Aorta (tissue), 5 donors: ENCODE data around the gene VMO1. TPM values are rescaled to one million over a fixed set of nuclear protein-coding genes. Genes with fewer than 3 reads are reported as not detected.
A peak's percentile ranks its signal among the peaks of the same experiment; 100 is the strongest.

ENCODE experiments used
- ATAC-seq: fragments of 200-7000 bp; cut with Tn5 transposase; one replicate; pipeline ENCODE4 v1.9.1; 2022; ENCODE audit warnings: moderate library complexity; ENCODE audit not compliant: low FRiP score
- DNase-seq, 2 donors: peaks; one replicate each; pipeline ENCODE4 v3.0.0-alpha.2; 2020
- H3K27ac ChIP-seq, 2 donors: one replicate each; pipeline ENCODE4 v1.5.1; 2013; ENCODE audit warnings: low read length in 2 of 2, mild to moderate bottlenecking in 2 of 2, moderate library complexity in 2 of 2, control low read depth in 1 of 2, inconsistent platforms in 1 of 2, low read depth in 1 of 2
- H3K27me3 ChIP-seq, 2 donors: one replicate each; pipeline ENCODE4 v1.6.1; 2013; ENCODE audit warnings: control low read depth in 1 of 2, low read length in 1 of 2, mild to moderate bottlenecking in 1 of 2, moderate library complexity in 1 of 2; ENCODE audit not compliant: insufficient read depth in 2 of 2, control insufficient read depth in 1 of 2
- H3K36me3 ChIP-seq, 2 donors: one replicate each; pipeline ENCODE4 v1.6.1; 2013; ENCODE audit warnings: control low read depth in 1 of 2, low read length in 1 of 2, mild to moderate bottlenecking in 1 of 2; ENCODE audit not compliant: insufficient read depth in 2 of 2, control insufficient read depth in 1 of 2
- H3K4me1 ChIP-seq, 2 donors: one replicate each; pipeline ENCODE4 v1.6.1; 2013; ENCODE audit warnings: low read length in 2 of 2, control low read depth in 1 of 2, mild to moderate bottlenecking in 1 of 2, moderate library complexity in 1 of 2; ENCODE audit not compliant: insufficient read depth in 2 of 2, control insufficient read depth in 1 of 2
- H3K4me3 ChIP-seq, 2 donors: one replicate each; pipeline ENCODE4 v1.5.1; 2013; ENCODE audit warnings: low read length in 2 of 2, control low read depth in 1 of 2, mild to moderate bottlenecking in 1 of 2
- H3K9me3 ChIP-seq: one replicate; pipeline ENCODE4 v1.6.1; 2013; ENCODE audit warnings: mild to moderate bottlenecking, low read length; ENCODE audit not compliant: control insufficient read depth
- WGBS, 2 donors: extraction: QIAGEN DNeasy Blood & Tissue Kit; methylation state at CpG; one replicate each; pipeline ENCODE4 v1.1.7; 2013; 5-methylcytosine and 5-hydroxymethylcytosine counted together
- intact Hi-C, 2 donors: fragments of 100-400 bp; cut with DNase I; formaldehyde crosslinking; loops; one replicate each; pipeline versions ENCODE4 v1.14.2 to v1.15.0; 2022
- polyA plus RNA-seq, 2 donors: library from polyadenylated mRNA; stranded (reverse); fragments of 200-250 nt; gene quantifications; one replicate each; pipeline ENCODE4 v1.2.3, GENCODE V29; 2013
- total RNA-seq, 2 donors: library from RNA; stranded (reverse); fragmentation: NEBNext Ultra II Directional; extraction: Animal tissue kit (Norgen Biotek cat#: 25700); gene quantifications; one replicate each; pipeline ENCODE4 v1.2.1, GENCODE V29; 2021
- donor health status: healthy with polysubstance abuse.
- donor health status: Bipolar disorder and iron deficiency.
- donor health status: DM: no; HTN: no; CAD: no.
- donor health status: DM: no; HTN: no; CAD: no.
- donor health status: DM: yes; HTN: yes; CAD: no.

The VMO1 gene
- total and polyA plus RNA-seq, 4 donors = 1.5 to 19.3 (median 11.1) TPM

- Histone ChIP-seq H3K9me3 (no peaks in the 10 kb centered on the region), H3K27me3 (no peaks in the 10 kb centered on the region), H3K4me3 (peak overlapping the region; percentile 50 to 80), H3K4me1 (no peaks in the 10 kb centered on the region), H3K27ac (peak overlapping the region in 1 of 2 donors; percentile 93), H3K36me3 (no peaks in the 10 kb centered on the region)
- intact Hi-C loops = loop anchor here (2.0 to 10.0 kb wide), 3 partner anchors 55 to 99 kb away; partner anchors contain the start of genes MED11 (in 2 of the 2), CXCL16 (in 1 of the 2) and ZMYND15 (in 1 of the 2)
- ATAC-seq (no peak), DNase-seq (no peak)
- WGBS, 2 donors = 0% methylated on average over 18 to 25 of the region's 25 CpGs
Measured at GRCh38 chr17:4789701-4789950, 3.5 kb upstream of the VMO1 start.

- H3K27ac ChIP-seq = peak within 1 kb of the TSS in 1 of 2 donors; percentile 93
- H3K4me1 ChIP-seq = no peaks in the 10 kb centered on the region
- ATAC-seq = no peak
- no peaks in the 10 kb centered on the region for H3K9me3 ChIP-seq
- H3K36me3 ChIP-seq = no peaks in the 10 kb centered on the region
- WGBS, 2 donors = 38 to 41% methylated on average over 62 of the region's 62 CpGs
- intact Hi-C loops = loop anchor here (2.0 to 10.0 kb wide), 3 partner anchors 54 to 100 kb away; partner anchors contain the start of genes MED11 (in 2 of the 2), CXCL16 (in 1 of the 2) and ZMYND15 (in 1 of the 2)
- DNase-seq = no peak
- no peaks in the 10 kb centered on the region for H3K27me3 ChIP-seq
- peak within 1 kb of the TSS; percentile 50 to 80 for H3K4me3 ChIP-seq
Measured at GRCh38 chr17:4788807-4789700, 2.9 kb upstream of the VMO1 start, which contains the start of gene GLTPD2. GLTPD2 (plus strand) TSS chr17:4788964; CDS start chr17:4789012, 48 bp downstream.

- Histone ChIP-seq H3K27me3 (no peaks in the 10 kb centered on the region), H3K4me1 (no peaks in the 10 kb centered on the region), H3K27ac (no peak overlapping the region), H3K4me3 (no peak overlapping the region), H3K9me3 (no peaks in the 10 kb centered on the region), H3K36me3 (no peaks in the 10 kb centered on the region)
- ATAC-seq (no peak), DNase-seq (no peak)
- intact Hi-C loops = loop anchor here (2.0 to 10.0 kb wide), 3 partner anchors 53 to 101 kb away; partner anchors contain the start of genes MED11 (in 2 of the 2), CXCL16 (in 1 of the 2) and ZMYND15 (in 1 of the 2)
- WGBS, 2 donors = 87 to 92% methylated on average over 14 of the region's 14 CpGs
Measured at GRCh38 chr17:4788159-4788806, 2.1 kb upstream of the VMO1 start.

GRCh38 chr17:4786516-4786915, 352 bp upstream of the VMO1 start:
- DNase-seq (no peak), ATAC-seq (no peak)
- Histone ChIP-seq H3K4me1 (no peaks in the 10 kb centered on the region), H3K36me3 (no peaks in the 10 kb centered on the region), H3K9me3 (no peaks in the 10 kb centered on the region), H3K27me3 (no peaks in the 10 kb centered on the region), H3K27ac (no peak overlapping the region), H3K4me3 (no peak overlapping the region)
- WGBS, 2 donors = 4 to 7% methylated on average over 6 of the region's 6 CpGs
- intact Hi-C loops = loop anchor here (2.0 to 10.0 kb wide), 3 partner anchors 52 to 102 kb away; partner anchors contain the start of genes MED11 (in 2 of the 2), CXCL16 (in 1 of the 2) and ZMYND15 (in 1 of the 2)

- intact Hi-C loops = loop anchor here (2.0 to 10.0 kb wide), 3 partner anchors 51 to 103 kb away; partner anchors contain the start of genes MED11 (in 2 of the 2), CXCL16 (in 1 of the 2) and ZMYND15 (in 1 of the 2)
Measured at GRCh38 chr17:4785311-4786105, 656 bp downstream of the VMO1 start.

GRCh38 chr17:4782652-4783051, 3.5 kb downstream of the VMO1 start:
- H3K27me3 ChIP-seq = no peaks in the 10 kb centered on the region

More at GRCh38 chr17:4785311-4786105, 656 bp downstream of the VMO1 start:
- no peak overlapping the region for H3K4me3 ChIP-seq
- H3K36me3 ChIP-seq = no peaks in the 10 kb centered on the region
- H3K4me1 ChIP-seq = no peaks in the 10 kb centered on the region
- no peaks in the 10 kb centered on the region for H3K27me3 ChIP-seq
- no peak for ATAC-seq
- H3K27ac ChIP-seq = no peak overlapping the region
- no peaks in the 10 kb centered on the region for H3K9me3 ChIP-seq
- no peak for DNase-seq
- 7 to 8% methylated on average over 61 of the region's 61 CpGs for WGBS, 2 donors

GRCh38 chr17:4780325-4780955, 5.7 kb downstream of the VMO1 start:
- Histone ChIP-seq H3K36me3 (no peaks in the 10 kb centered on the region), H3K27ac (no peak overlapping the region), H3K27me3 (no peaks in the 10 kb centered on the region), H3K4me3 (no peak overlapping the region), H3K4me1 (no peaks in the 10 kb centered on the region), H3K9me3 (no peaks in the 10 kb centered on the region)
- DNase-seq (no peak), ATAC-seq (no peak)
- WGBS, 2 donors = 73 to 80% methylated on average over 11 of the region's 11 CpGs
- intact Hi-C loops = loop anchor here in 1 of 2 donors (10.0 kb wide), 1 partner anchor 46 kb away; the partner anchor contains the start of genes CXCL16, MED11 and ZMYND15

More at GRCh38 chr17:4782652-4783051, 3.5 kb downstream of the VMO1 start:
- Histone ChIP-seq H3K27ac (no peak overlapping the region), H3K4me1 (no peaks in the 10 kb centered on the region), H3K4me3 (no peak overlapping the region), H3K36me3 (no peaks in the 10 kb centered on the region), H3K9me3 (no peaks in the 10 kb centered on the region)
- intact Hi-C loops = loop anchor here in 1 of 2 donors (10.0 kb wide), 1 partner anchor 48 kb away; the partner anchor contains the start of genes CXCL16, MED11 and ZMYND15
- 28 to 29% methylated on average over 28 of the region's 28 CpGs for WGBS, 2 donors
- no peak for ATAC-seq
- peak in 1 of 2 donors; percentile 78 for DNase-seq
